Smooth muscle cell (in vitro differentiated cells): ENCODE results near the gene ADGRG7. TPM values are rescaled to one million over a fixed set of nuclear protein-coding genes. Genes with fewer than 3 reads are reported as not detected.

Experiments used
- DNase-seq: peaks from one replicate; lab custom pipeline; 2025; ENCODE audit not compliant: unreplicated experiment; lab: John Stamatoyannopoulos, UW
- H2AFZ ChIP-seq: fragments of 200-600 bp; sonication (generic); 2 replicates; pipeline ENCODE4 v1.6.0; 2016; ENCODE audit warnings: antibody characterized with exemption, low read depth, mild to moderate bottlenecking
- H3F3A ChIP-seq: fragments of 200-600 bp; sonication (generic); 2 replicates; pipeline ENCODE4 v1.6.0; 2017; ENCODE audit warnings: antibody characterized with exemption, low read depth
- H3K27ac ChIP-seq: fragments of 200-600 bp; sonication (generic); 2 replicates; pipeline ENCODE4 v1.5.1; 2016; ENCODE audit warnings: low read depth, mild to moderate bottlenecking
- H3K27me3 ChIP-seq: fragments of 200-600 bp; sonication (generic); 2 replicates; pipeline ENCODE4 v1.6.1; 2016; ENCODE audit warnings: low read depth, mild to moderate bottlenecking
- H3K36me3 ChIP-seq: fragments of 200-600 bp; sonication (generic); 2 replicates; pipeline ENCODE4 v1.5.1; 2016; ENCODE audit warnings: low read depth
- H3K4me1 ChIP-seq: fragments of 200-600 bp; sonication (generic); 2 replicates; pipeline ENCODE4 v1.5.1; 2016; ENCODE audit warnings: low read depth
- H3K4me2 ChIP-seq: fragments of 200-600 bp; sonication (generic); 2 replicates; pipeline ENCODE4 v1.6.0; 2016; ENCODE audit warnings: mild to moderate bottlenecking
- H3K4me3 ChIP-seq: fragments of 200-600 bp; sonication (generic); 2 replicates; pipeline ENCODE4 v1.5.1; 2016; ENCODE audit warnings: mild to moderate bottlenecking
- H3K79me2 ChIP-seq: fragments of 200-600 bp; sonication (generic); 2 replicates; pipeline ENCODE4 v1.6.0; 2016; ENCODE audit warnings: low read depth, mild to moderate bottlenecking
- H3K9ac ChIP-seq: fragments of 200-600 bp; sonication (generic); 2 replicates; pipeline ENCODE4 v1.6.0; 2016; ENCODE audit warnings: low read depth
- H3K9me3 ChIP-seq: fragments of 200-600 bp; sonication (generic); replicated peaks from 2 replicates; pipeline ENCODE4 v1.5.1; 2016; ENCODE audit warnings: low read depth
- H4K20me1 ChIP-seq: fragments of 200-600 bp; sonication (generic); 2 replicates; pipeline ENCODE4 v1.6.0; 2016; ENCODE audit warnings: low read depth
- WGBS: methylation state at CpG from one replicate; pipeline ENCODE4 v1.1.7; 2016; ENCODE audit warnings: low lambda C conversion rate; 5-methylcytosine and 5-hydroxymethylcytosine counted together
- polyA plus RNA-seq: library from polyadenylated mRNA; unstranded; fragments of >200 nt; fragmentation: Nextera tagmentation; extraction: Ambion mirVana; gene quantifications from 2 replicates; pipeline ENCODE4 v1.2.1, GENCODE V29; 2016
- total RNA-seq: library from RNA; depleted of rRNA; stranded (reverse); fragments of >200 nt; gene quantifications from 2 replicates; pipeline ENCODE4 v1.2.3, GENCODE V29; 2014
- TF ChIP-seq, protein P1 (sequence below): fragments of 200-600 bp; sonication (generic); IDR thresholded peaks from 2 replicates; pipeline ENCODE4 v1.5.1; 2017; ENCODE audit warnings: borderline replicate concordance, mild to moderate bottlenecking, antibody characterized with exemption; ENCODE audit not compliant: insufficient read depth, poor library complexity, severe bottlenecking

ADGRG7 gene
- total and polyA plus RNA-seq, 2 experiments from 2014 or later = 0.04 TPM; not detected in 1

- Histone ChIP-seq H3K27ac (peak overlapping the region; percentile 91), H2AFZ (no peak overlapping the region), H3K9me3 (no peaks in the 10 kb centered on the region), H4K20me1 (peaks cover 48% of the 10 kb centered on the region), H3K4me3 (peak overlapping the region; percentile 85), H3K27me3 (peaks cover 18% of the 10 kb centered on the region), H3K4me1 (peaks cover 24% of the 10 kb centered on the region), H3K36me3 (peaks cover 3% of the 10 kb centered on the region), H3K9ac (peak overlapping the region; percentile 94), H3K79me2 (peaks cover 51% of the 10 kb centered on the region), H3F3A (peaks cover 11% of the 10 kb centered on the region), H3K4me2 (peak overlapping the region; percentile 97)
- TF ChIP-seq, protein P1, sequence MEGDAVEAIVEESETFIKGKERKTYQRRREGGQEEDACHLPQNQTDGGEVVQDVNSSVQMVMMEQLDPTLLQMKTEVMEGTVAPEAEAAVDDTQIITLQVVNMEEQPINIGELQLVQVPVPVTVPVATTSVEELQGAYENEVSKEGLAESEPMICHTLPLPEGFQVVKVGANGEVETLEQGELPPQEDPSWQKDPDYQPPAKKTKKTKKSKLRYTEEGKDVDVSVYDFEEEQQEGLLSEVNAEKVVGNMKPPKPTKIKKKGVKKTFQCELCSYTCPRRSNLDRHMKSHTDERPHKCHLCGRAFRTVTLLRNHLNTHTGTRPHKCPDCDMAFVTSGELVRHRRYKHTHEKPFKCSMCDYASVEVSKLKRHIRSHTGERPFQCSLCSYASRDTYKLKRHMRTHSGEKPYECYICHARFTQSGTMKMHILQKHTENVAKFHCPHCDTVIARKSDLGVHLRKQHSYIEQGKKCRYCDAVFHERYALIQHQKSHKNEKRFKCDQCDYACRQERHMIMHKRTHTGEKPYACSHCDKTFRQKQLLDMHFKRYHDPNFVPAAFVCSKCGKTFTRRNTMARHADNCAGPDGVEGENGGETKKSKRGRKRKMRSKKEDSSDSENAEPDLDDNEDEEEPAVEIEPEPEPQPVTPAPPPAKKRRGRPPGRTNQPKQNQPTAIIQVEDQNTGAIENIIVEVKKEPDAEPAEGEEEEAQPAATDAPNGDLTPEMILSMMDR = no peak
- DNase-seq = no peak
- WGBS = 2% methylated on average over 14 of the region's 23 CpGs
These were observed 100.5 kb downstream of the ADGRG7 start for GRCh38 chr3:100709842-100710260.

GRCh38 chr3:100710261-100710968 is 101.0 kb downstream of the ADGRG7 start:
- Histone ChIP-seq H3F3A (peaks cover 11% of the 10 kb centered on the region), H3K4me2 (peak overlapping the region; percentile 97), H3K27ac (peak overlapping the region; percentile 91), H3K27me3 (peaks cover 18% of the 10 kb centered on the region), H3K9ac (peak overlapping the region; percentile 94), H4K20me1 (peaks cover 54% of the 10 kb centered on the region), H3K36me3 (peaks cover 3% of the 10 kb centered on the region), H3K4me3 (peak overlapping the region; percentile 85), H2AFZ (no peak overlapping the region), H3K9me3 (no peaks in the 10 kb centered on the region), H3K4me1 (peaks cover 24% of the 10 kb centered on the region), H3K79me2 (peaks cover 56% of the 10 kb centered on the region)
- no peak for DNase-seq
- 16% methylated on average over 8 of the region's 8 CpGs for WGBS
- TF ChIP-seq, protein P1 = peak; percentile 25

- TF ChIP-seq, protein P1 = no peak
- Histone ChIP-seq H3K4me3 (no peak overlapping the region), H2AFZ (no peak overlapping the region), H3K9ac (no peak overlapping the region), H4K20me1 (peaks cover 100% of the 10 kb centered on the region), H3K27ac (peak overlapping the region; percentile 5), H3F3A (peaks cover 7% of the 10 kb centered on the region), H3K27me3 (no peaks in the 10 kb centered on the region), H3K4me1 (peaks cover 42% of the 10 kb centered on the region), H3K9me3 (no peaks in the 10 kb centered on the region), H3K79me2 (peaks cover 100% of the 10 kb centered on the region), H3K36me3 (peaks cover 18% of the 10 kb centered on the region), H3K4me2 (peak overlapping the region; percentile 38)
- DNase-seq = no peak
These were observed 105.8 kb downstream of the ADGRG7 start for GRCh38 chr3:100715176-100715575.

DNA sequence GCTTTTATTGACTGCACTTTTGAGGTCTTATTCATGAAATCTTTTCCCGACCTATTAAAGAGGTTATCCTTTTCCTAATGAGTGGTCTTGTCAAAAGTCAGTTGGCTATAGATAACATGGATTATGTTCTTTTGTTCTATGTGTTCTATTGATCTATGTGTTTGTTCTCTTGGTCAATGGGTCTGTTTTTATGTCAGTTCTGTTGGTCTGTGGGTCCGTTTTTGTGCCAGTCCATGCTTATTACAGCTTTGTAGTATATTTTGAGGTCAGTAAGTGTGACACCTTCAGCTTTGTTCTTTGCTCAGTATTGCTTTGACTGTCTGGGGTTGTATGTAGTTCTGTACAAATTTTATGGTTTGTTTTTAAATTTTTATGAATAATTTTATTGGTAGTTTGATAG is 107.7 kb downstream of the ADGRG7 start:
- 88% methylated on average over 2 of the region's 2 CpGs for WGBS
- Histone ChIP-seq H3K4me2 (peak overlapping the region; percentile 40), H3K9me3 (no peaks in the 10 kb centered on the region), H3K4me1 (peaks cover 35% of the 10 kb centered on the region), H2AFZ (no peak overlapping the region), H3K27me3 (no peaks in the 10 kb centered on the region), H3K79me2 (peaks cover 100% of the 10 kb centered on the region), H3F3A (no peaks in the 10 kb centered on the region), H4K20me1 (peaks cover 100% of the 10 kb centered on the region), H3K9ac (no peak overlapping the region), H3K36me3 (peaks cover 35% of the 10 kb centered on the region), H3K4me3 (no peak overlapping the region), H3K27ac (no peak overlapping the region)
- TF ChIP-seq, protein P1 = no peak
- DNase-seq = no peak
